NCI-H345 treated with DMSO at 0.1 percent for 48 hours (cell line): ENCODE results near the gene SLIT3.
A peak's percentile ranks its signal among the peaks of the same experiment; 100 is the strongest.

Experiments used
- DNase-seq: peaks from one replicate; lab custom pipeline; 2025; ENCODE audit not compliant: unreplicated experiment; lab: John Stamatoyannopoulos, UW

Gene SLIT3

DNA sequence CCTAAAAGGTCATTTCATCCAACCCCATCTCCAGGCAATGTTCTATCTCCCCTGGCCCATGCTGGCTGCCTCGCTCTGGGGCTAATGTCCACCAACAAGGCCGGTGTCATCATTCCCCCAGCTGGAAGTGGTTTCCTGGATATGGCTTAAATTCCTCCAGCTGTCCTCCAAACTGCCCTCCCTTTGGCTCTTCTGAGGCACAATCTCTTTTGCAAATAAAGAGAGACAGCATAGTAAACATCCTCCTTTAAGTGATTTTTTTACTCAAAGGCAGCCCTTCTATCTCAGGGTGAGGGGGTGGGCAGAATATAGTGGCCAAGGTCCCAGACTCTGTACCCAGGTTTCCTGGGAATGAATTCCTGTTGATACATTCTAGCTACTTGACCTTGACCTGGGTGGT lies 604.3 kb downstream of the SLIT3 start:
- DNase-seq, result no peak

DNA sequence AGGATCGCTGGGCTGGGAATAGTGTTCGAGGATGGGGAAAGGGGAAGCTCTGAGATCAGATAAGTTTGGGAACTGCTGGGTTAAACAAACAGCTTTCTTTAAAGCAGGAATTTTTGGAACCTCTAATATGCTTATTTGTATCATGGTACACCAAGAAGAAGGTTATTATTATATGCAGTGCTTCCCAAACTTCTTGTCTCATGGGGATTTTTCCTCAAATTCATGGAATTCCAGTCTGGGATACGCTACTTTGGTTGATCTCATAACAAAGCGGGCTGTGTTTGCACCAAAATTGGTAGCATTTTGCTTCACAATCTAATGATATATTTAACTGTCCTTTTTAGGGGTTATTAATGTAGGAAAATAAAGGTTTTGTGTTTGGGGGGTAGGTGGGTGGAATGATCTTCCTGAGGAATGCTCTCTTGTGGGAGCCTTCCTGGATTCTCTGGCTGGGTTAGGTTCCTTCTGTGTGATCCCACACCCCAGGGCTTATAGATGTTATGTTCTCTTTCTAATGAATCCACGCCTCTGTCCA lies 605.6 kb downstream of the SLIT3 start:
- DNase-seq, result no peak

DNA sequence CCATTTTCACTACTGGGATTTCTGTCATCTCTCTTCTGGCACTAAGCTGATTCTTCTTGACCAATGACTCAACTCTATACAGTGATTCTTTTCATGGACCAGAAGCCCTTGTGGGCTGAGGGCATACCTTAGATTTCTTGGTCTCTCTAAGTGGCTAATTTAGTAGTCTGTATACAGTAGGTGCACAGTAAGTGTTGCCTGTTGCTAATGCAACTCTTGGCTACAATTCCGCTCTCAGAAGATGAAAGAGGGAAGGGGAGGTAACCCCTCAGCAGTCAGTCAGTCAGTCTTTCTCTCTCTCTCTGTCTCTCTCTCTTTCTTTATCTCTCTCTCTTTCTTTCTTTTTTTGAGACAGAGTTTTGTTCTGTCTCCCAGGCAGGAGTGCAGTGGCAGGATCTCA lies 606.6 kb downstream of the SLIT3 start:
- no peak for DNase-seq

DNA sequence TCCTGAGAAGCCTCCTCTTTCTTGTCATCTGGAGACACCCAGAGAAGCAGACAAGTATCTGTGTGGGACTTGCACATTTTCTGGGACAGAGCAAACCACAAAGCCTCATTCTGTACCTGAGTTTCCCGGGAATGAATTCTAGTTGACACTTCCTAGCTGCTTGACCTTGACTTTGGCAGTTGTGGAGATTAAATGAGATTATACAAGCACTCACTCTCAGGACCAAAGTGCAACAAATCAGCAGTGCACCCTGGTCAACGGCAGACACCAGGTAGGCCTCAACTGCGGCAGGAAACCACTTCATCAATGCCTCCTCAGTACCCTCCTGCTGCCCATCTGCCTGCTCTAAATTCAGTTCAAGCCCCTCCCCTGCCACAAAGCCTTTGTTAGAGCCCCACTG lies 607.1 kb downstream of the SLIT3 start:
- no peak for DNase-seq

DNA sequence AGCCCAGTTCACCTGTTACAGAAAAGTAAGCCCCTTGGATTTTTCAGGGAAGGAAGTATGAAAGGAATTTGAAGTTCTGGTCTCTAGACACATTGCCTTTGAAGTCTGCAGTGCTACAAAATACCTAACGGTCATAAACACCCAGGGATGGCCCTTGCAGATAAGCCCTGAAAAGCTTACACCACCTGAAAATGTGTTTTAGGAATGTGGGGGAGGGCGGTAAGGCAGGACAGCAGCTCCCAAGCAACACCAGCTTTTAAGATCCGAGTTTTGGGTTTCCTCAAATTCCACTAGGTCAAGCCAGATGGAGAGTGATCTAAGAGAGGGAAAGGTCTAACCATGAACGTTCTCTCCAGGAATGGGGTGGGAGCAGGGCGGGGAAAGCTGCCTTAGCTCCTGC lies 607.6 kb downstream of the SLIT3 start:
- no peak for DNase-seq

DNA sequence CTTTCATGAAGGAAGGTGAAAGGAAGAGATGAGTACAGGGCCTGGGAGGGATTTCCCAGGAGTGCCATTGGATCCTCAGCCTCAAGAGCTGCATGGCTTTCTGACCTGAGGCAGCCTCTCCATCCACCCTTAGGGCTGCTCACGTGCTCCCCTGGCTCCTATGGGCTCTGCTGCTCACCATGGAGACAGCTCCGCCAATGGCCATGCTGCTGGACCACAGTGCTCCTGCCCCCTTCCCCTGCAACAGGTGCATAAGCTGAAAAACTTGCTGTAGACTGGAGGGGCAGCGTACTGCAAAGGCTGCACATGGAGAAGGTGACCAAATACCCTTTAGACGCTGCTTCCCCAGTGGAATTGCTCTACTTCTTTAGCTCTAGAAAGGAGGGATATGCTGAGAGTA lies 609.0 kb downstream of the SLIT3 start:
- DNase-seq, result no peak

DNA sequence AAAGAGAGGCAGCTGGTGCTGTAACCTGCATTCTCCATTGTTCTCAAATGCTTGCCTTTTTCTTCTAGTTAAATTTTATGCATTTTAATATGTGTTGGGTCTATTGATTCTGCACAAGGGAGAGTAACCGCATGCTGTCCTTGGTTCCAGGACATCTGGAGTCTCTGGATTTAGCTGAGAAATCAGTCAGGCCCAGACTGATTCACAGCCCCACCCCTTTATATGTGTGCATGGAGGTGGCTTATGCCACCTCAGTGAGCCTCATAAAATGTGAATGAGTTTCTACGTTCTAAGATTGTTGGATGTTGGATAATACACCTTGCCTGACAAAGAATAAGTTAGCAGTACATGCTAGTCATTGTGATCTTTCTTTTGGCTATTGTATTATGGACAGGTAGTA lies 611.7 kb downstream of the SLIT3 start:
- no peak for DNase-seq

DNA sequence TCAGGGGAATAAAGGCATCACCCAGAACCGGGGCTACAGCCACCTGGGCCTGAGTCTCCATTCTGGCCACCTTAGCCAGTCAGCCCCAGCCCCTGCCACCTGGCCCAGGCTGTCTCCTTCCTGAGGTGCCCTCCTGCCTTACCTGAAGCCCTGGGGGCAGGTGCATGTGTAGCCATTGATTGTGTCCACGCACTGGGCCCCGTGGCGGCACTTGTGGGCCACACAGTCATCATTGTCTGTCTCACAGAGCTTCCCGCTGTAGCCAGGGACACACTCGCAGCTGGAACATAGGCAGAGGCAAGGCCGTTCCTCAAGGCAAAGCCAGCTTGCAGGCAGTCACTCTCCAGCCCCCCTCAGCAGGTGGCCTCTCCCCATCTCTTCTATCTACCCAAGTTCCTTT lies 614.1 kb downstream of the SLIT3 start:
- no peak for DNase-seq

DNA sequence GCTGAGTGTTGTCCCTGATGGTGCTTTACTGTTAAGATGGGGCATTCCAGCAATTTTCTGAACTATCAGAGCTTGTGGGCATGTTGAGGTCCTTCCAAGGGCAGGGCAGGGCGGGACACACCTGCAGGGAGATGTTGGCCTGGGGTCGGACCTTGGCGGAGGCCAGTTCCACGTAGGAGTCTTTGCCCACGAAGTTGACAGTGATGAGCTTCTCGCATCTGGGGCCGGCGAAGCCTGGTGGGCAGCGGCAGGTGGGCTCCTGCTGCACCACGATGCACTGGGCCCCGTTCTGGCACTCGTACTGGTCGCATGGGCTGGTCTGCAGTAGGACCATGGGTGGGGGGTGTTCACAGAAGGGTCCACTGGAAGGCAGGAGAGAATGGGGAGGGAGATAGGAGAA lies 615.4 kb downstream of the SLIT3 start:
- no peak for DNase-seq

DNA sequence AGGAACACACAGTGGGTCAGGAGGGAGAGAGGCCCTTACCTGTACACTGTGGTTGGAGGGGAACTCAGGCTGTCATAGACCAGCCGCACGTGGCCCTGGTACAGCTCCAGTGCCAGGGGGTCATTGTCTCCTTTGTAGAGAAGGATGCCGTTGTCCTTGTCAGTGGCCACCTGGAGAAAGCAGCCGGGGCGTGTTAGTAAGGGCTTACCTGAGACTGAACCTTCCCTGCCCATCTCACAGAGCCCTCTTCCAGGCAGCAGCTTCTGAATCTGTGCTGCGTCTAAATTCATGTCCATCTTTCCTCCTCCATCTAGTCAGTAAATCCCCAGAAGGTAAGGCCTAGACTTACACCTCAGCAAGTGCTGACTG lies 617.0 kb downstream of the SLIT3 start:
- DNase-seq, result no peak

DNA sequence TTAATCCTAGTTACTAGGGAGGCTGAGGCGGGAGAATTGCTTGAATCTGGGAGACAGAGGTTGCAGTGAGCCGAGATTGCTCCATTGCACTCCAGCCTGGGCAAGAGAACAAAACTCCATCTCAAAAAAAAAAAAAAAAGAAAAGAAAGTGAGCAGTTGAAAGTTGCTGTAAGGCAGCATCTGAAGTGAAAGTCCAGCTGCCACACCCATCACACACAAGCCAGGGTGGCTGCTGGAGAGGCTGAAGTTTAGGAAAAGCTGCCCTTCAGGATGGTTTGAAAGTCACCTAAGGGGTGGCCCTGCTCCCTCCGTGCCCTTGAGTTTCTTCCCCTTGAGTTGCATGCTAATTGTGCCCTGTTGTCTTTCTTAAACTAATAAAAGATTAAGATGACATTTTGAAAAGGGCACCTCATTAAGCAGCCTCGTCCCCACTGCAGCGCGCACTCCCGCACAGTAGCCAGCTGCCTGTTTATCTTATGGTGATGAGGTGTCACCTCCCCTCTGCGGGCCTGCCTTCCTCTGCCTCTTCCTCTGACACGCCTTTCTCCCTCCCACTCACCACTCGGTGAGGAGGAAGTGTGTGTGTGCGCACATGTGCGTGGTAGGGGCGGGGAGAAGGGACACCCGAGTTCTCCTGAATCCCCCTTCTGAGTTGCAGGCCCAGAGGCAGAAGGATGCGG lies 617.6 kb downstream of the SLIT3 start:
- DNase-seq, result no peak

DNA sequence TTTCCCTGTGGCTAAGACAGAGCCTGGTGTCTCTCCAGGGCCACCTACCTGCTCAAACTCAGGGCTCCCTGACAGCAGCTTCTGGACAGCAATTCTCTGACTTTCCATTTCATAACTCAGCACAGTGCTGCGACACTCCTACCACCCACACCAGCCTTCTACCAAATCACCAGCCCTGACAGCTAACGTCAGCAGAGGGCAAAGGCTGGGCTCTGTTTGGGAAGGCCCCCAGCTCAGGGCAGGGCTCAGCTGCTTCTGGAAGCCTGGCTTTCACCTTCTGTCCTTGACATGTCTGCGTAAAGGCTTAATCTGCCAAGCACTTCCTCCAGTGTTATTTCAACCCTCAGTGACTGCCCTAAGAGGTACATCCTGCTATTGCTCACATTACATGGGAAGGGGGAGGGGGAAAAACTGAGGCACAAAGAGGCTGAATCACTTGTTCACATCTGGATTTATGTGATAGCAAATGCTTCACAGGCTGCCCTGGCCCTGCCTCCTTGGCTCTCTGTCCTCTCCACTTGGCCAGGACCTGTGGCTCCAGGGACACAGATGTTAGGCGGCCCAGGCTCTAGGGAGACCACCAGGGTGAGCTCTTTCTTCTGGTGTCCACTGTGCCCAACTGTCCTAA lies 619.3 kb downstream of the SLIT3 start:
- DNase-seq, result no peak

DNA sequence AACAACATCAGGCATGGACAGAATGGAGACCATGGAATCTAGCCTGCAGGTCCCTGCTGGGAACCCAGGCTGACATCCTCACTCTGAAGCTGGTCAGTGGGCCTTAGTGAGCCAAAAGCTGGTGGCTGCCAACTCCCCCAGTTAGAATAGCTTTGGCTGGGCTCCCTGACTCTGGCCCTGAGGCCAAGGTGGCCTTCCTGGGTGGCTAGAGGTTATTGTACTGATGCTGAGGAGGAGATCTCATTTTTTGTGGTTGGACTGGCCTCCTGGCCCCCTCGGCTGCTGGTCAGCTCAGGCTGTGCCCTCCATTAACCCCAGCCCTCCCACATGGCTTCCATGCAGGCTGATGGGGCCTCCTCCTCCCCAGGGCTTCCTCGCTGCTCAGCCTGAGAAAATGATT lies 620.5 kb downstream of the SLIT3 start:
- DNase-seq, result no peak

DNA sequence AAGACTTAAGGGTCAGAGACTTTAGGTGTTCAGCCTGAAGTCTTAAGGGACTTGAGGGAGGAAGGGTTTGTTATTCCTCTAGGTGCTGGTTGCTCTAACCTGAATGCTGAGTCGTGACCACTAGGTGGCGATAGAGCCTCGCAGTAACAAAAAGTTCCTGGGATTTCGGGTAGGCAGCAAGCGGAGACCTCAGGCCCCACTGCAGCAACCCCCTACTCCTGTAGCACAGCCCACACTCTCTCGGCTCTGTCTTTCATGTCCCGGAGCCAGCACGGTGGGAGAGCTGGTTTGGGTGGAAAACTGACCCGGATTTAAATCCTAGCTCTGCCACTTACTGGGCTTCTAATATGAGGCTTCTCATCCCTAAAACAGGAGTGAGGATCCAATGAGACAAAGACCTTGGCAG lies 621.4 kb downstream of the SLIT3 start:
- DNase-seq, result peak; percentile 44

DNA sequence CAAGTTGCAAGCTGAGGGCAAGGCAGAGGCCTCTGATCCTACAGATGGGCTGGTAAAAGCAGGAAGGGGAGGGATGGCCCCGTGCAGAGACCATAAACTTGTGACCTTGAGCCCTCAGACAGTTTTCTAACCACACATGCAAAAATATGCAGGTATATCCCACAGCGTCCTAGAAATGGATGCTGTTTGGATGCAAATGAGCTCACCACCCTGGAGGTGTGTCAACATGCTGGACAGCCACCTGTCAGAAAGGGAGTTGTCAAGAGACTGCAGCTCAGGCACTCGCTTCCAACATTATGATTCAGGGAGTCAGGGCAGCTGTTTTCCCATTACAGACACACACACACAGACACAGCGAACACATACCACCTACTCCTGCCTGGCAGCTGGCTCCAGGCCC lies 624.4 kb downstream of the SLIT3 start:
- DNase-seq, result peak; percentile 40

DNA sequence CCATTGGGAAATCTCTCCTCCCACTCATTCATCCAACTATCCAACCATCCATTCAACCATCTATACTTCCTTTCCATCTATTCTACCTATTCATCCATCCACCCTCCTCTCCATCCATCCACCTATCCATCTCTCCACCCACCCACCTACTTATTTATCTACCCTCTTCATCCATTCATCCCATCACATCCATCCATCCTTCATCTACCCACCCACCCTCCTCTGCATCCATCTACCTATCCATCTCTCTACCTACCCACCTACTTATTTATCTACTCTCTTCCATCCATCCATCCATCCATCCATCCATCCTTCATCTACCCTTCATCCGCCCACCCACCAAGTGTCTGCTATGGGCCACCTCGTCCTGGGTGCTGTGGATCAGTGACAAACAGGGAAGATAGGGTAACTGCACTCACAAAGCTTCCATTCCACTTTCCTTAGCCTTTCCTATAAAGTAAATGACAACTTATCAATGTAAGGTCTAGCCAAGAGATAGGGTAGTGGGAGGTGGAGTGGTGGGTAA lies 625.0 kb downstream of the SLIT3 start:
- DNase-seq, result no peak

DNA sequence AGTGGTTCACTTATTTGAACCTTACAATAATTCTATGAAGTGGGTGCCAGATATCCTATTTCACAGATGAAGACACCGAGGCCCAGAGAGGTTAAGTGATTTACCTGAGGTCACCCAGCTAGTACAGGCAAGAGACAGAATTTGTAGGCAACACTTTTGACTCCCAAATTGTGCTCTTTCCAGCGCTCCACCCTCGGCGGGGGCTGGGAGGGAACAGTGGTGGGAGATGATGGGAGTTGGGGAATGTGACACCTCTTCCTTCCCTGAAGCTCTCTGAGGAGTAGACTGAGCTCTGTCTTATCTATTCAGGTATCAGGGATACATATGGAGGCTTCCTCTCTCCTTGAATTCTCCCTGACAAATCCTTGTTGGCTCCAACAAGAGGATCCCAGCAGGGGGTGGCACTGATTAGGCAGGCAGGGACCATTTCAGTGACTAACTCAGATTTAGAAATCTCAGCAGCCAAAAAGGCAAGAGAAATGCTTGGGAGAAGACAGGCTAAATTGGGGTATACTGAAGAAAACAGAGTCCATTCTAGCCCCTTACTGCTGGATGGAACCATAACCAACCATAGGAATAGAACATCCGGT lies 626.0 kb downstream of the SLIT3 start:
- no peak for DNase-seq

DNA sequence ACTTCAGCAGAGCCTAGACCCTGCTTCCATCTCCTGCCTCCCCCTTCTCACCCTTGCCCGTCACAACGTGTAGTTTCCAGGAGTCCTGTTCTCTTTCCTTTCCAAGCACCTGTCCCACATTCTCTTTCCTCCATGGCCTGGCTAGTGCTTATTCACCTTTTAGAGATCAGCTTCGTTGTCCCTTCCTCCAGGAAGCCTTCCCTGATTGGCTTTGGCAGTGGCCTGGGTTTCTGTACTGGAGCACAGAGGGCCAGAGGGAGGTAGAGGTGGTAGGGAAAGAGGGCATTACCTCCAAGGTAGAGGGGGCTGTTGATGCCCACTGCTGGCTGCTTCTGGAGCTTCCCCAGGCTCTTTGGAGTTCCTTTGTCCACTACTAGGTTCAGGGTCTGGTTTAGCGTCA lies 628.1 kb downstream of the SLIT3 start:
- DNase-seq, result no peak

DNA sequence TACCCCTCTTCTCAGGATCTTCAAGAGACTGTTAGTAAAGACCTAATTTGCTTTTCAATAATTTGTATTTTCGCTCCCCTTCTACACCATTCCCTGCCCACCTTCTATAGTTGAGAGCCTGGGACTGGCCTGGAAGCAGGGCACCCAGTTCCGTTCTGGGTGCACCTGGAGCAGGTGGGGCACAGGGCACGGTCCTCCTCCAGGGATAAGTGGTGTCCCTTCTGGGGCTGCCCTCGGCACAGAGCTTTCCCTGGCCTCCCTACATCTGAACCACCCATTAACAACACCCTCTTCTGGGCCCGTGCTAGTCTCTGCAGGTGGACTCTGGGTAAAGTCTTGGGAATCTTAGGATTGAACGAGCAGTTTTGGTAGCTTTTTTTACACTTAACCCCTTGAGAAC lies 628.9 kb downstream of the SLIT3 start:
- no peak for DNase-seq

DNA sequence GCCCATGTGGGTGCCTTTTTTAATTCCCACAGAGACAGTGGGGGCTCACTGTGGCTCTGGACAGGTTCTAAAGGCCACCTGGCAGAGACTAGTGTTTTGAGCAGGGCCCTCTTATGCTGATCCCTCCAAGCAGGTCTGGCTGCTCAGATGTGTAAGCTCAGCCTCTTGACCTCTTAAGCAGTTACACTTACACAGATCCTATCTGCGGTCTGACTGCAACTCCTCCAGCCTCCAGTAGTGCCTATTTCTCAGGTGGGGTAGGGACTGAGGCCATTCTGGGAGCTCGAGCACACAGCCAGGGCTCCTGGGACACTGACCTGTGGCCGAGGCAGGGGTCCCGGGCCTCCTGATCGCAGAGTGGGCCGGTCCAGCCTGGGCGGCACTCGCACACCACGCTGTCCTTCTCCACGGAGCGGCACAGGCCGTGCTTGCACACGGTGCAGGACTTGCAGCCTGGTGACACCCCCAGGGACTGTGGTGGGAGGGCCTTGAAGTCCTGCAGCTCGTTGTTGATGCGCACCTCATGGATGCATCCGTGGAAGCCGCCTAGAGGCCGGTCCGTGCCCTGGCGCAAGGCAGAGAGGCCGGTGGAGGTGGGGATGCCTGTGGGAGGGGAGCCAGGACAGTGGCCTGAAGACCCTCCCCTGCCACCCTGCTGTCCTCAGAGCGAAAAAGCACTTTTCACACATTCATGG lies 629.9 kb downstream of the SLIT3 start:
- DNase-seq, result no peak

DNA sequence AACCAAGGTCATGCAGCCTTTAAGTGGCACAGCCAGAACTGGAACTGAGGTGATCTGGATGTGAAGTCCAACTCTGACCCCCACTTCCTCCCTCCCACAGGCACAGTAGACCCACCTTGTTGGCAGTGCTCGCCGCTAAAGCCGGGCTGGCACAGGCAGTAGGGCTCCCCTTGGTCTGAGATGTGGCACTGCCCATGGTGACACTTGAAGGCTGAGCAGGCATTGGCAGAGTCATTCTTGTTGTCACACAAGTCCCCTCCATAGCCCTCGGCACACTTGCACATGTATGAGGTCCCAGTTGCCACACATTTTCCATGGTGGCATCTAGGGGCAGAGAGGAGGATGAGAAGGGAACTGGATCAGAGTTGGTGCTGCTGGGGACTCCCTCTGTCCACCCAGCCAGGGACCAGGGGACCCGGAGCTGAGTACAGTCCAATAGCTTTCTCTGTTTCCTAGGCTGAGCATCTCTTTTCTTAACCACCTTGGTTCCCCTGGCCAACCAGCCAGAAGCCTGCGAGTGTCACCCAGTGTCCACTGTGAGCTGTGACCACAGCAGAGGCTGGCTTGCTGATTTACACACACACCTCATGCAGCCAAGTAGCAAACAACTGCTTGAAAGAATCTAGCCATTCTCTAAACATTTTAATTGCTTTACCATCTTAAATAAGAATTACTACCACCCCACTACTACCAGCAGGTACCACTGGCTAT lies 631.1 kb downstream of the SLIT3 start:
- DNase-seq, result no peak
